GM12878 (cell line): ENCODE data around the gene MAMDC2. TPM values are rescaled to one million over a fixed set of nuclear protein-coding genes. Genes with fewer than 3 reads are reported as not detected.

ENCODE experiments used
- ATF7 ChIP-seq: fragments of 450-650 bp; IDR thresholded peaks from 2 replicates; pipeline ENCODE4 v1.6.1; 2016; ENCODE audit warnings: low read depth, mild to moderate bottlenecking
- BCL3 ChIP-seq: IDR thresholded peaks from 2 replicates; pipeline ENCODE4 v1.6.1; 2011; ENCODE audit warnings: borderline replicate concordance, low read depth, mild to moderate bottlenecking, moderate library complexity, low read length; ENCODE audit not compliant: insufficient read depth, poor library complexity, severe bottlenecking
- CHD1 ChIP-seq: IDR thresholded peaks from 2 replicates; pipeline ENCODE4 v1.6.1; 2012; ENCODE audit warnings: low read depth, low read length, improper control_type of control experiment
- CHD2 ChIP-seq: IDR thresholded peaks from 2 replicates; pipeline ENCODE4 v1.6.1; 2011; ENCODE audit warnings: low read depth, low read length, improper control_type of control experiment, borderline replicate concordance
- E2F8 ChIP-seq: fragments of 450-650 bp; IDR thresholded peaks from 2 replicates; pipeline ENCODE4 v1.6.1; 2018; ENCODE audit warnings: mild to moderate bottlenecking, low read depth, moderate library complexity; ENCODE audit not compliant: partially characterized antibody
- EZH2 ChIP-seq: IDR thresholded peaks from 2 replicates; pipeline ENCODE4 v1.6.1; 2012; ENCODE audit warnings: low read depth, mild to moderate bottlenecking, control low read depth, inconsistent platforms, low read length, borderline replicate concordance; ENCODE audit not compliant: control insufficient read depth
- IKZF1 ChIP-seq: fragments of 450-650 bp; conservative IDR thresholded peaks from 2 replicates; pipeline ENCODE4 v1.6.1; 2017; ENCODE audit warnings: antibody characterized with exemption, mild to moderate bottlenecking
- MEF2A ChIP-seq: IDR thresholded peaks from 2 replicates; pipeline ENCODE4 v1.6.1; 2011; ENCODE audit warnings: low read depth, mild to moderate bottlenecking, low read length, moderate library complexity; ENCODE audit not compliant: insufficient read depth
- NR2F1 ChIP-seq: fragments of 450-650 bp; conservative IDR thresholded peaks from 2 replicates; pipeline ENCODE4 v1.6.1; 2017; ENCODE audit warnings: mild to moderate bottlenecking
- PAX8 ChIP-seq: fragments of 450-650 bp; IDR thresholded peaks from 2 replicates; pipeline ENCODE4 v1.6.1; 2017; ENCODE audit warnings: mild to moderate bottlenecking, moderate library complexity
- PML ChIP-seq: IDR thresholded peaks from 2 replicates; pipeline ENCODE4 v1.6.1; 2012; ENCODE audit warnings: low read length, inconsistent platforms
- POLR2AphosphoS2 ChIP-seq: IDR thresholded peaks from 2 replicates; pipeline ENCODE4 v1.6.1; 2011; ENCODE audit warnings: low read depth, mild to moderate bottlenecking, low read length, improper control_type of control experiment, moderate library complexity
- RB1 ChIP-seq: fragments of 450-650 bp; formaldehyde crosslinking; IDR thresholded peaks from 2 replicates; pipeline ENCODE4 v1.6.1; 2017; ENCODE audit warnings: mild to moderate bottlenecking, borderline replicate concordance
- RCOR1 ChIP-seq: conservative IDR thresholded peaks from 2 replicates; pipeline ENCODE4 v1.6.1; 2012; ENCODE audit warnings: low read depth, low read length, improper control_type of control experiment
- RELA ChIP-seq: fragments of 450-650 bp; IDR thresholded peaks from 2 replicates; pipeline ENCODE4 v1.8.0; 2014; ENCODE audit warnings: borderline replicate concordance; ENCODE audit not compliant: partially characterized antibody
- SREBF1 ChIP-seq: IDR thresholded peaks from 2 replicates; pipeline ENCODE4 v1.6.1; 2012; ENCODE audit warnings: mild to moderate bottlenecking, low read length
- SUPT20H ChIP-seq: IDR thresholded peaks from 2 replicates; pipeline ENCODE4 v1.6.1; 2011; ENCODE audit warnings: low read depth, mild to moderate bottlenecking, low read length, moderate library complexity, borderline replicate concordance; ENCODE audit not compliant: control insufficient read depth
- TCF7 ChIP-seq: IDR thresholded peaks from 2 replicates; pipeline ENCODE4 v1.6.1; 2014; ENCODE audit warnings: antibody characterized with exemption, borderline replicate concordance
- ZNF687 ChIP-seq: fragments of 450-650 bp; IDR thresholded peaks from 2 replicates; pipeline ENCODE4 v1.6.1; 2017; ENCODE audit warnings: mild to moderate bottlenecking, moderate library complexity
- polyA plus RNA-seq, 11 experiments: library from polyadenylated mRNA; depleted of rRNA in 4 of 11; unstranded in 6 of 11; stranded (reverse) in 5 of 11; fragments of >200 nt; fragmentation: Nextera tagmentation in 4 of 11; fragmentation: Illumina TruSeq in 1 of 11; extraction: Ambion mirVana in 4 of 11; extraction: Trizol in 1 of 11; gene quantifications; 1 replicate in 1 of 11; 2 replicates in 10 of 11; pipeline versions ENCODE4 v1.2.1 to v1.2.3, GENCODE V29; 2011 to 2016; ENCODE audit warnings: inconsistent platforms in 2 of 11, missing spikeins in 2 of 11, low read depth in 1 of 11
- total RNA-seq, 4 experiments: library from RNA; depleted of rRNA in 3 of 4; stranded (reverse); fragments of >200 nt in 3 of 4; fragmentation: Illumina TruSeq in 1 of 4; extraction: Trizol in 1 of 4; gene quantifications; 2 replicates each; pipeline versions ENCODE4 v1.2.1 to v1.2.3, GENCODE V29; 2013 to 2021
- TF ChIP-seq, protein P1 (sequence below): fragments of 150-350 bp; IDR thresholded peaks from 2 replicates; pipeline ENCODE4 v1.6.1; 2014; ENCODE audit warnings: mild to moderate bottlenecking, low read depth, low read length

MAMDC2 gene
- total and polyA plus RNA-seq, 10 of the 15 experiments (the other 5 are each of a cell fraction or from before 2014, with no cell fraction given), result 0.01 to 0.09 TPM; not detected in 8

DNA sequence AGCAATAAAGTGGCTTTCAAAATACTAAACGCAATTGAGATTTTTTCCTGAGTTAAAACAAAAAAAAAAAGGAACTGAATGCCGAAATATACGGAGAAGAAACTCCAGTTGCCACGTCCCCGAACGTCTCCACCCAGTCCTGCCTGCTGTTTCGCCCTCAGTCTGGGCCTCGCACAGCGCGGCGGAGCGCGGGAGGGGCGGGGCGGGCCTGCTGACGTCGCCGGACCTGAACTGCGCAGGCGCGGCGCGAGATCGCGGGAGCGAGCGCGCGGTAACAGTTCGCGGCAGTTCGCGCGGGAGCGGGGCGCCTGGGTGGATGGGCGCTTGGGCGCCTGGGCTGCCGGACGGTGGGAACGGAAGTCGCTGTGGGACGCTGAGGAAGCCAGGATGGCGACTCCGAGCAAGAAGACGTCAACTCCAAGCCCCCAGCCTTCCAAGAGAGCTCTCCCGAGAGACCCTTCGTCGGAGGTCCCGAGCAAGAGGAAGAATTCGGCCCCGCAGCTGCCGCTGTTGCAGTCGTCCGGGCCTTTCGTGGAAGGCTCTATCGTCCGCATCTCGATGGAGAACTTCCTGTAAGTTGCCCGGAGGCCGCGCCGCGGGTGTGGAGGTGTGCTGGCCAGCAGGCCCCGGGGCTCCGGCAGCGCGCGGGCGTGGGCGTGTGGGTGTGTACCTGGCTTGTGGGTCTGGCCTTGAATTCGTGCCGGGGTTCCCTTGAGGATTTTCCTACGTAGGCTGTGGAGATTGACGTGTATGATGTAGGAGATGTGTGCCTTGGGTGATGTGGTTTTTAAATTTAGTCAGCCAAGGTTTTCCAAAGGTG lies 215.3 kb downstream of the MAMDC2 start, which contains the start of gene SMC5 (continued):
- TF ChIP-seq, protein P1, sequence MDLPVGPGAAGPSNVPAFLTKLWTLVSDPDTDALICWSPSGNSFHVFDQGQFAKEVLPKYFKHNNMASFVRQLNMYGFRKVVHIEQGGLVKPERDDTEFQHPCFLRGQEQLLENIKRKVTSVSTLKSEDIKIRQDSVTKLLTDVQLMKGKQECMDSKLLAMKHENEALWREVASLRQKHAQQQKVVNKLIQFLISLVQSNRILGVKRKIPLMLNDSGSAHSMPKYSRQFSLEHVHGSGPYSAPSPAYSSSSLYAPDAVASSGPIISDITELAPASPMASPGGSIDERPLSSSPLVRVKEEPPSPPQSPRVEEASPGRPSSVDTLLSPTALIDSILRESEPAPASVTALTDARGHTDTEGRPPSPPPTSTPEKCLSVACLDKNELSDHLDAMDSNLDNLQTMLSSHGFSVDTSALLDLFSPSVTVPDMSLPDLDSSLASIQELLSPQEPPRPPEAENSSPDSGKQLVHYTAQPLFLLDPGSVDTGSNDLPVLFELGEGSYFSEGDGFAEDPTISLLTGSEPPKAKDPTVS, result no peak
- TF ChIP-seq ZNF687 (peak; percentile 60), E2F8 (no peak), PAX8 (no peak), CHD2 (peak; percentile 97), IKZF1 (peak; percentile 82), TCF7 (no peak), PML (no peak), CHD1 (0 out of 2 replicates have a peak, but pooled peaks have one; percentile 67), ATF7 (peak; percentile 38; the same call in 1 of the 2 replicates), SREBF1 (no peak), RB1 (peak; percentile 51; the same call in 1 of the 2 replicates), POLR2AphosphoS2 (peak; percentile 53; the same call in 1 of the 2 replicates), RCOR1 (no peak), SUPT20H (no peak), MEF2A (no peak), BCL3 (peak; percentile 32), EZH2 (no peak), RELA (no peak), NR2F1 (peak; percentile 54)
